Lower leg skin (tissue), 4 donors: Measurements from ENCODE around the gene RTN1. TPM values are rescaled to one million over a fixed set of nuclear protein-coding genes. Genes with fewer than 3 reads are reported as not detected.

Experiments used
- DNase-seq, 2 donors: peaks; one replicate each; pipeline ENCODE4 v3.0.0-alpha.2; 2019; ENCODE audit warnings: low spot score in 2 of 2
- H3K4me3 ChIP-seq: fragments of 200-600 bp; sonication (generic); 2 replicates; pipeline ENCODE4 v1.5.1; 2017; ENCODE audit warnings: mild to moderate bottlenecking, low read depth; ENCODE audit not compliant: poor library complexity, severe bottlenecking
- POLR2A ChIP-seq, 2 donors: fragments of 450-650 bp; IDR thresholded peaks; one replicate each; pipeline ENCODE4 v1.6.1; 2016 to 2017; ENCODE audit warnings: antibody characterized with exemption in 2 of 2, mild to moderate bottlenecking in 1 of 2, moderate library complexity in 1 of 2
- WGBS, 2 donors: methylation state at CpG; one replicate each; pipeline ENCODE4 v1.1.5; 2018; 5-methylcytosine and 5-hydroxymethylcytosine counted together
- intact Hi-C: fragments of 100-400 bp; cut with DNase I; formaldehyde crosslinking; loops from one replicate; pipeline ENCODE4 v1.15.0; 2023; ENCODE audit warnings: low total_unique reads
- total RNA-seq, 4 donors: library from RNA; depleted of rRNA; stranded (reverse); fragments of >200 nt; gene quantifications; one replicate each; pipeline ENCODE4 v1.1.0, GENCODE V29; 2016
- TF ChIP-seq, protein P1 (sequence below), 3 donors: fragments of 450-650 bp; IDR thresholded peaks; one replicate each; pipeline ENCODE4 v1.5.1; 2016; ENCODE audit warnings: antibody characterized with exemption in 3 of 3, mild to moderate bottlenecking in 3 of 3, moderate library complexity in 2 of 3

RTN1 gene
- total RNA-seq, 4 donors from 2014 or later, result 5.1 to 8.1 (median 5.8) TPM

DNA sequence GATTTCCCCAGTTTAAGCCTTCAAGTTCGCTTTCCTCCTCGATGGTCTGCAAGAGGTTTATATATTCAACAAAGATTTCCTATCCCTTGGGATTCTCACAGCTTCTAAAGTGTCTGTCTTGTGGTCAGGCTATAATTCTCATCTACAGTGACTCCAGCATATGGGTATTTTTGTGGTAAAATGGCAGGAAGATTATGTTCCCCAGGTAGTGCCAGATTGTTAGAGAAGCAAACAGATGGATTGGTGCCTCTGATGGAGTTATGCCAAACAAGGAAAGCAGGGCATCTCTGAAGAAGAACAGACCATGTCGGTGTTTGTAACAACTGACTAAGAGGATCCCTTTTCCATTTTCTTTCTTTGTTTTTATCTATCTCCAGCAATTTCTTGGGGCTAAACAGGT lies 288.4 kb downstream of the RTN1 start:
- DNase-seq, result no peak
- intact Hi-C loops, result no loop called here
- WGBS, 2 donors, result 88 to 97% methylated on average over 3 of the region's 3 CpGs
- H3K4me3 ChIP-seq, result no peak overlapping the region
- TF ChIP-seq, protein P1, sequence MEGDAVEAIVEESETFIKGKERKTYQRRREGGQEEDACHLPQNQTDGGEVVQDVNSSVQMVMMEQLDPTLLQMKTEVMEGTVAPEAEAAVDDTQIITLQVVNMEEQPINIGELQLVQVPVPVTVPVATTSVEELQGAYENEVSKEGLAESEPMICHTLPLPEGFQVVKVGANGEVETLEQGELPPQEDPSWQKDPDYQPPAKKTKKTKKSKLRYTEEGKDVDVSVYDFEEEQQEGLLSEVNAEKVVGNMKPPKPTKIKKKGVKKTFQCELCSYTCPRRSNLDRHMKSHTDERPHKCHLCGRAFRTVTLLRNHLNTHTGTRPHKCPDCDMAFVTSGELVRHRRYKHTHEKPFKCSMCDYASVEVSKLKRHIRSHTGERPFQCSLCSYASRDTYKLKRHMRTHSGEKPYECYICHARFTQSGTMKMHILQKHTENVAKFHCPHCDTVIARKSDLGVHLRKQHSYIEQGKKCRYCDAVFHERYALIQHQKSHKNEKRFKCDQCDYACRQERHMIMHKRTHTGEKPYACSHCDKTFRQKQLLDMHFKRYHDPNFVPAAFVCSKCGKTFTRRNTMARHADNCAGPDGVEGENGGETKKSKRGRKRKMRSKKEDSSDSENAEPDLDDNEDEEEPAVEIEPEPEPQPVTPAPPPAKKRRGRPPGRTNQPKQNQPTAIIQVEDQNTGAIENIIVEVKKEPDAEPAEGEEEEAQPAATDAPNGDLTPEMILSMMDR (IDR thresholded peaks at IDR 0.05), result no peak
- no peak for TF ChIP-seq POLR2A (IDR thresholded peaks at IDR 0.05)

DNA sequence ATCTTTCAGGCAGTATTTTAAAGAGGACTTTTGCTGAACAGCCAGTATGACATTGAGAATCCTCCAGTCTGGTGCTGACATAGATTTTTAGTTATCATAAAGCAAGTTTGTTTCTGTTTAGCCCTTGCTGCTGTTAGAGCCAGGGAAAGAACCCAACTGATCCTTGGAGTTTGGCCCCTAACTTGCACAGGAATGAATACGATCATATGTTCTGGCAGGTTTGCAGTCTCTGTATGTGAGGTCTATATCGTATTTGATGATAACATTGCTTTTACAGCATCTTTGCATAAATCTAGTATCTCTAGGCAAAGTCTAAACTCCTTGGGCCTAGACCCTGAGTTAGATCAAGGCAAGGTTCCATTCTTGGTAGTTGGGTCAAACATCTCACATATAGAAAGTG lies 289.7 kb downstream of the RTN1 start:
- no peak overlapping the region for H3K4me3 ChIP-seq
- DNase-seq, result no peak
- TF ChIP-seq POLR2A (IDR thresholded peaks at IDR 0.05), result no peak
- TF ChIP-seq, protein P1 (IDR thresholded peaks at IDR 0.05), result no peak
- intact Hi-C loops, result no loop called here
- WGBS, 2 donors, result 81 to 91% methylated on average over 2 of the region's 2 CpGs

DNA sequence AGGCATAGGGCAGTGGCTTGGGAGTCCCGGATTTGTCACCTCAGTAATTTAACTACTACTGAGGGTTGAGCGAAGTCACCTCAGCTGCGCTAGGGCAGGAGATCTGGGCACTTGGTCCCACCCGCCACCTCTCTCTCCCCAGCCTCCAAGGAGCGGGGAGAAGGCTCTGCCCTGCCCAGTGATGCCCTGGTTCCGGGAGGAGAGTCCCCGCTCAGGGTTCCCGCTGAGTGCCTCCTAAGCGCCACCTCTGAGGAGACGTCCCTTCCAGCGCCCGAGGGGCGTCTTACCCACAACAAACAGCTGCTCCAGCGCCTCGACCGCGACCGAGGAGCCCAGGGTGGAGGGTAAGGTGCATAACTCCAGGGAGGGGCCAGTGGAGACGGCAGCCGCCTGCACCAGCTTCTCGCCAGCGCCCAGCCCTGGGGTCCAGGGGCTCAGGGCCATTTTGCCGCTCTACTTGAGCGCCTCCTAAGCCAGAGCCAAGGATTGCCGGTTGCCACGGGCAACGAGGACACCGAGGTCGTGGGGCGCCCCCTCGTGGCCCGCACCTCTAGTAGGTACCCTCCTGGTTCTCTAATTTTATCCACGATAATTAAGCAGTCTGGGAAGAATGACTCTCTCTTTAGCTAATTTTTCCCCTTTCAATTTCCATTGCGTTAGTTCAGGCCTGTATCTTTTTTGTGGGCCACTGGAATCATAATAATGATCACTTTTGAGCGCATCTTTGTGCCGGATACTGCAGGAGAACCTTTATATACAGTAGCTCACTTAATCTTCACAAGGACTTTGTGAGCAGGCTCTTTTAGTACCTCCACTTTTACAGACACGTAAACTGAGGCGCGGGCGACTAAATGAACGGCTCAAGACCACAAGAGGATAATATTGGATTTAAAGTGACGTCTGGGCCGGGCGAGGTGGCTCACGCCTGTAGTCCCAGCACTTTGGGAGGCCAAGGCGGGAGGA lies 294.0 kb downstream of the RTN1 start, which contains the start of gene CCDC175:
Gene CCDC175, minus strand, starts transcription at position 481 of the 963 bp plus-strand sequence. Its CDS starts 37 bp downstream, at position 444.
- DNase-seq, result peak; percentile 34 to 92
- intact Hi-C loops, result no loop called here
- WGBS, 2 donors, result 20 to 25% methylated on average over 35 to 46 of the region's 46 CpGs
- TF ChIP-seq POLR2A (IDR thresholded peaks at IDR 0.05), result no peak
- TF ChIP-seq, protein P1 (IDR thresholded peaks at IDR 0.05), result no peak
- H3K4me3 ChIP-seq, result no peak within 1 kb of the TSS

DNA sequence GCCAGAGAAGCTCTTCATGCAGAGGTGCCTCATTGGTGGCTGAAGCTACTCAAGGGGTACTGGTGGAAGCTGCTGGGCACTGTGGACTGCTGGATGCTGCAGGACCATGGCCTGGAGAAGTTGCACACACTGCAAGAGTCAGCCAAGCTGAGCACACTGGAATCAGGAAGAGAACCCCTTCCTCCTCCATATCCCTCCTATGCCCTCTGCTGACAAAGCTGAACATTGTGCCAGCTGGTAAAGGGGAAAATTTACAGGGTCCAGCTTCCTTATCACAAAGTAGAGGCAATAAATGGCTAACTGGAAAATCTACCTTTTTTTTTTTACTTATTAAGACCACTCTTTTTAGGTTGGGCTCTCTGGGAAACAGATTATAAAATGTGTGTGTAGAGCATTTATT lies 300.5 kb downstream of the RTN1 start:
- no peak for DNase-seq
- TF ChIP-seq POLR2A (IDR thresholded peaks at IDR 0.05), result no peak
- TF ChIP-seq, protein P1 (IDR thresholded peaks at IDR 0.05), result no peak
- intact Hi-C loops, result no loop called here
- no peak overlapping the region for H3K4me3 ChIP-seq

DNA sequence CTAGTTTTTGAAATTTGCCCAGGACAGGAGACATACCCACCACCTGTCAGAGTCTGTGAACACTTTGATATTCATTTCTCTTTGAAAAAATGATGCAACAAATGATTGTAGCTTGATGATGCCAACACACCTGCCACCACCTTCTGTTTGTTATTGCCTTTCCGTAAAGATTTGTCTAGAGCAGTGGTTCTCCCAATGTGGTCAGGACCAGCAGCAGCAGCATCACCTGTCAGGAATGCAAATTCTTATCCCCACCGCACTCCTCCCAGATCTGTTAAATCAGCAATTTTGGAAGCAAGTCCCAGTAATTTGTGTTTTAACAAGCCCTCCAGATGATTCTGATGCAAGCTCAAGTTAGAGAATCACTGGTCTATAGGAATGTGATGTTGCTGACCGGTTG lies 303.9 kb downstream of the RTN1 start:
- intact Hi-C loops, result no loop called here
- WGBS, 2 donors, result 70 to 73% methylated on average over 3 of the region's 3 CpGs
- no peak for DNase-seq
- no peak overlapping the region for H3K4me3 ChIP-seq
- no peak for TF ChIP-seq POLR2A (IDR thresholded peaks at IDR 0.05)
- TF ChIP-seq, protein P1 (IDR thresholded peaks at IDR 0.05), result no peak
